Breast epithelium (tissue), 3 donors: ENCODE data around the gene CATSPER3.

ENCODE experiments used
- POLR2A ChIP-seq: fragments of 450-650 bp; IDR thresholded peaks from one replicate; pipeline ENCODE4 v1.6.1; 2016; ENCODE audit warnings: antibody characterized with exemption, mild to moderate bottlenecking, moderate library complexity
- POLR2AphosphoS5 ChIP-seq, 3 donors: sonication (generic); formaldehyde crosslinking; IDR thresholded peaks; one replicate each; pipeline ENCODE4 v1.6.1; 2017; ENCODE audit warnings: antibody characterized with exemption in 3 of 3
- TF ChIP-seq, protein P1 (sequence below), 3 donors: fragments of 450-650 bp; IDR thresholded peaks; one replicate each; pipeline ENCODE4 v1.5.1; 2016 to 2017; ENCODE audit warnings: antibody characterized with exemption in 3 of 3, mild to moderate bottlenecking in 3 of 3, moderate library complexity in 3 of 3

DNA sequence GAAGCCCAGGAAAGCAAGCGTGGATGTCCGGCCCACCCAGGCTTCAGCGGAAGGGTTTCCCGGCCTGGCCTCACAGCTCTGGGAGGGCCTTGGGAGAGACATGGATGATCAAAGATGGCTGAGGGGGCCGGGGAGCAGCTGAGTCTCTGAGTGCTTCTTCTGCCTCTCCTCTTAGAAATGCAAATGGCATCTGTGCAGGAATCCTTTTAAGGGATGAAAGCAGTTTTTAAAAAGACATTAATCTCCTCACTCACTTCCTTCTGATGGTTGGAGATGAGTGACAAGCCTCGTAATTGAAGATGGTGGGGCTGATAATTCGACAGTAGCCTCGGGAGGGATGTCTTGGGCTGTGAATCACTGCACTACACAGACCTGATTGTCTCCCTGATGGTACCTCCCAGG is 90.6 kb downstream of the CATSPER3 start:
- TF ChIP-seq, protein P1, sequence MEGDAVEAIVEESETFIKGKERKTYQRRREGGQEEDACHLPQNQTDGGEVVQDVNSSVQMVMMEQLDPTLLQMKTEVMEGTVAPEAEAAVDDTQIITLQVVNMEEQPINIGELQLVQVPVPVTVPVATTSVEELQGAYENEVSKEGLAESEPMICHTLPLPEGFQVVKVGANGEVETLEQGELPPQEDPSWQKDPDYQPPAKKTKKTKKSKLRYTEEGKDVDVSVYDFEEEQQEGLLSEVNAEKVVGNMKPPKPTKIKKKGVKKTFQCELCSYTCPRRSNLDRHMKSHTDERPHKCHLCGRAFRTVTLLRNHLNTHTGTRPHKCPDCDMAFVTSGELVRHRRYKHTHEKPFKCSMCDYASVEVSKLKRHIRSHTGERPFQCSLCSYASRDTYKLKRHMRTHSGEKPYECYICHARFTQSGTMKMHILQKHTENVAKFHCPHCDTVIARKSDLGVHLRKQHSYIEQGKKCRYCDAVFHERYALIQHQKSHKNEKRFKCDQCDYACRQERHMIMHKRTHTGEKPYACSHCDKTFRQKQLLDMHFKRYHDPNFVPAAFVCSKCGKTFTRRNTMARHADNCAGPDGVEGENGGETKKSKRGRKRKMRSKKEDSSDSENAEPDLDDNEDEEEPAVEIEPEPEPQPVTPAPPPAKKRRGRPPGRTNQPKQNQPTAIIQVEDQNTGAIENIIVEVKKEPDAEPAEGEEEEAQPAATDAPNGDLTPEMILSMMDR (IDR thresholded peaks at IDR 0.05) = no peak
- TF ChIP-seq POLR2A (no peak), POLR2AphosphoS5 (IDR thresholded peaks at IDR 0.05) (no peak)
